Effector memory CD8-positive, alpha-beta T cell (primary cell): ENCODE data around the gene EFNB2.

Experiments used
- ATAC-seq: fragments of 150-1000 bp; cut with Tn5 transposase; replicated peaks from 2 replicates; pipeline ENCODE4 v1.10.0; 2021; ENCODE audit warnings: mild to moderate bottlenecking, moderate library complexity
- DNase-seq, 3 experiments: peaks; one replicate each; pipeline ENCODE4 v3.0.0; 2021
- H3K27ac Mint-ChIP-seq, 2 donors: one replicate each; pipeline ENCODE4 v1.8.0; 2022; ENCODE audit warnings: mild to moderate bottlenecking in 2 of 2, mixed read lengths in 2 of 2, moderate library complexity in 2 of 2
- H3K27me3 Mint-ChIP-seq, 2 donors: one replicate each; pipeline ENCODE4 v1.8.0; 2022; ENCODE audit warnings: mixed read lengths in 2 of 2
- H3K36me3 Mint-ChIP-seq: one replicate; pipeline ENCODE4 v1.8.0; 2022; ENCODE audit warnings: mild to moderate bottlenecking, moderate library complexity, mixed read lengths; ENCODE audit not compliant: insufficient read depth
- H3K4me1 Mint-ChIP-seq, 2 donors: one replicate each; pipeline ENCODE4 v1.8.0; 2022; ENCODE audit warnings: low read depth in 2 of 2, mixed read lengths in 2 of 2
- H3K4me3 Mint-ChIP-seq, 2 donors: one replicate each; pipeline ENCODE4 v1.8.0; 2022; ENCODE audit warnings: mild to moderate bottlenecking in 2 of 2, mixed read lengths in 2 of 2, moderate library complexity in 2 of 2
- H3K9me3 Mint-ChIP-seq, 2 donors: one replicate each; pipeline ENCODE4 v1.8.0; 2022; ENCODE audit warnings: mixed read lengths in 2 of 2

The EFNB2 gene

DNA sequence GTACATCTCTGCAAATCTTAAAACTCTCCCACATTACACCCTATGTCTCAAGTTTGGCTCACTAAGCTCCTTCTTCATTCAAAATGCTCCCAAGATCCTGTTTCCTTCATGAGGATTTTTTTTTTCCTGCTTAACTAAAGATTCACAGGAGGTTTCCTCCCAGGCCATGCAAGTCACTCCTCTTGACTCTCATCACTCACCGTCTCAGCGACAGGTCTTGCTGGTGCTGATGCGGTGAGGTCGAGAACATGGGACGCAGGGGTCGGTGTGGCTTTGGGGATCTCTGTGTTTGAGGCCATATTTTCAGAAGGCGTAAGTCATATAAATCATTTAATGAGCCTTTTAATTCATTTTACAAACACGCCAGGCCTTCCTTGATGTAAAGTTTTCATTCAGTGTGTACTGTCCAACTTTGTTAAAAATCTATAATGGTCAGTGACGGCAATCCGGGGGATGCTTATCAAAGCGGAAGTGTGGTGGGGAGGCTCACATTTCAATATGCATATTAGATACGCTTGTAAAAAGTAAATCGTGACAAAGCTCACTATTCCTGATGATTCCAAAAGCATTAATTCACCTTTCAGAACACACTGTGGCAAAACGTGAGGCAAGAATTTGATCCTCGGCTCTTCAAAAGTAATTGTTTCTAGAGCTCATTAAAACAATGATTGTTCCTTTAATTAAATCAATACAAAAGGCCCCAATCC is 20.4 kb downstream of the EFNB2 start:
- H3K4me1 Mint-ChIP-seq = no peaks in the 10 kb centered on the region
- peaks cover 31 to 77% of the 10 kb centered on the region in 2 donors for H3K27me3 Mint-ChIP-seq
- no peak overlapping the region for H3K4me3 Mint-ChIP-seq
- no peaks in the 10 kb centered on the region for H3K9me3 Mint-ChIP-seq
- peaks cover 4% of the 10 kb centered on the region for H3K36me3 Mint-ChIP-seq
- no peak for ATAC-seq
- no peak for DNase-seq
- H3K27ac Mint-ChIP-seq = no peak overlapping the region

DNA sequence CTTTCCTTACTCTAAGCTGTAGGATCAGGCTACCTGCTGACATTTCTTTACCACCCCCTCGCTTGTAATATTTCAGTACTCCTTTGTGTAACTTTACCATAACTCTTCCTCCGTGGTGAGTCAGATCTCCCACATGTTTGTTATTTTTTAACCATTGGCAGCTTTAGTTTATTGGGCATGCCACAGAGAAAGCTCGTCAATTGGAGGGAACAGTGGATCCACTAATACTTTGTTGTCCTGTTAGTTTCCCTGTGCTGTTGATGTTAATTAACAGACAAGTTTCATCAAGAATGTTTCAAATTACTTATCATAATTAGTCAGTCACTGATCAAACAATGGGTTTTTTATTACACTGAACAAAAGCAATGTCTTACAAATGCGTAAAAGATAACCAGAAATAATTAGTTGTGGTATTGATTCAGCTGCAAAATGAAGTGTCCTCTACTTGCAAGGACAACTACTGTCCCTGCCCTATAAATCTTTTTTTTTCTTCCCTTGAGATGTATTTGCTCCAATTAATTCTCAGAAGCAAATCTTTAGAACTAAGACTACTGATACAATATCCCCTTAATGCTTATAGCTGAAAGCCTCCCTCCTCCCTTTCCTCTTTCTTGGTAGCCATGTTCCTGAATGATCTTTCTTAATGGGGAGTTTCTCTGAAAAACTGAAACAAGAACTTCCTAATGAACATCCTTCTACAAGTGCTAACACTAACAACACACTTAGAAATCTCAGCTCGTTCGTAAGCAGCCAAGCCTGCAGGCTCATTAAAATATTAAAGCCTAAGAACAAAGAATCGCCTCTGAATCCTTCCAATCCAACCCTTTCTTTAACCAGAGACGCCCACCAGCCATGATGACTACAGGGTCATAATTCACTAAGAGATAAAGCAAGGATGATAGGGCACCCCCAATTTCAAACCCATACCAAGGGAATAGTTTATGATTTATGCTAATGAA is 22.2 kb downstream of the EFNB2 start:
- Mint-ChIP-seq H3K9me3 (no peaks in the 10 kb centered on the region), H3K4me1 (no peaks in the 10 kb centered on the region), H3K36me3 (peaks cover 4% of the 10 kb centered on the region), H3K4me3 (no peak overlapping the region), H3K27me3 (peaks cover 35 to 74% of the 10 kb centered on the region in 2 donors), H3K27ac (no peak overlapping the region)
- no peak for DNase-seq
- ATAC-seq = no peak

DNA sequence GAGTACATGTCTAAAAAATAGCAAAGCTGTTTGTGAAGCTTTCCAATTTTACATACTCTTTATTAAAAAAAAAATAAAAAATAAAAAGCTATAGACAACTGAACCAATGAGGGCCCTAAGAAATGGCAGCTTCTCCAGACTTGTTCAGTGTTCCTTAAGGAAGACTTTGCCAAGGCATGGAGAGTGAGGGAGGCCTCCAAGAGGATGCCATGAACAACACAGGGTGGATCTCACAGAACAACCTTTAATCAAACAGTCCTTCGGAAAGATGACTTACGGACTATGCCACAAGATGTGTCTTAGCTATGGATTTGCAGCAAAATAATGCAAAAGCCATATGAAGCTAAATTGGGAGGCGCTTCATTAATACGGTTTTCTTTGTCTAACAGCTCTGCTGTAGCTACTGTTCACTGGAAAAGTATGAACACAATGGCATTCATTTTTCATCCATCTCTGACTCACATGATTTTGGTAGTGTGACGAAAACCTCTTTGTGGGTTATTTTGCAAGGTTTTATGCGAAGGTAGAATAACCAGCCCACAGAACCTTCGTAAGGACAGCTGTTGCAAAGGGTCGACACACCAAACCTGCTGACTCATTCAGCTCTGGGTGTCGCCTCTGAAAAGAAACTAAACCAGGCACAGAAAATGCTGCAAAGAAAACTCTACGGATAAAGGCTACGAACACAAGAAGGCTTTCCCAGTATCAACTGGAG is 27.7 kb downstream of the EFNB2 start:
- H3K4me3 Mint-ChIP-seq = no peak overlapping the region
- ATAC-seq = no peak

DNA sequence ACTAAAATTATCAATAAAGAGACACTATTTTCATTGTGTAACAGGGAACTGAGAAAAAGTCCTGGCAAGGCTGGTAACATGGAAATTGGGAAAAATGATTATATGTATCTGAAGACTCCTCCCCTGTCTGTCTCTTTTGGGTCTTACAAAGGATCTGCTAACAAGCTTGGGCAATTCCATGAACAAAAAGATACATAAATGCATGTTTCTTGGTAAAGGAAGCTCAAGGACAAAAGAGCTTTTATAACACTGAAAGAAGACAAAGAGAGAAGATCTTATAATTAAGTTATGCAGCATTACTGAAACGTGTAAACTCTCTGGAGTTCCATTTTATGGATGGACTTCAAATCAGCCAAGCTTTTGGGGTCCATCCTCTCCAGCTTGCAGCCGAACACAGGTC is 29.2 kb downstream of the EFNB2 start:
- H3K27me3 Mint-ChIP-seq = peaks cover 24 to 33% of the 10 kb centered on the region in 2 donors
- H3K4me3 Mint-ChIP-seq = no peak overlapping the region
- no peaks in the 10 kb centered on the region for H3K9me3 Mint-ChIP-seq
- H3K4me1 Mint-ChIP-seq = no peaks in the 10 kb centered on the region
- ATAC-seq (no peak), DNase-seq (no peak)
- H3K36me3 Mint-ChIP-seq = no peaks in the 10 kb centered on the region
- H3K27ac Mint-ChIP-seq = no peak overlapping the region

More for the DNA sequence above, 27.7 kb downstream of the EFNB2 start:
- H3K9me3 Mint-ChIP-seq = no peaks in the 10 kb centered on the region
- no peaks in the 10 kb centered on the region for H3K36me3 Mint-ChIP-seq
- H3K27me3 Mint-ChIP-seq = peaks cover 18 to 35% of the 10 kb centered on the region in 2 donors
- no peak overlapping the region for H3K27ac Mint-ChIP-seq
- no peaks in the 10 kb centered on the region for H3K4me1 Mint-ChIP-seq
- no peak for DNase-seq

DNA sequence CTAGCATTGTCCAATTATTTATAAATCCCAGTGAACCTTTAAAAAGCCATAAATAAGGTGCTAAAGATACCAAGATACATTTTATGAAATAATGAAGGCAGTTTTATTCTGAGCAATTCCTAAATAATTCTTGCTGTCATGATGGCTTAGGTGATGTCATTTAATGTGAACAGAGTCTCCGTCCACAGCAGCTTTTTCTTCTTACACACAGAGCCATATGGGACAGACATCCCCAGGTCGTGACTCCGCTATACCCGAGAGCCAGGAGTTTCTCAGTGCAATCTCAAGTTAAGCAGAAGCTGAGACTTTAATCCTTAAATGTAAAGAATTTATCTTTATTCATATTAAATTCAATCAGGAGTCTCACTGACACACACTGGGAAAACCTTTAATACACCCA is 29.7 kb downstream of the EFNB2 start:
- Mint-ChIP-seq H3K27me3 (peaks cover 24 to 28% of the 10 kb centered on the region in 2 donors), H3K4me3 (no peak overlapping the region), H3K9me3 (no peaks in the 10 kb centered on the region), H3K36me3 (no peaks in the 10 kb centered on the region), H3K4me1 (no peaks in the 10 kb centered on the region), H3K27ac (no peak overlapping the region)
- ATAC-seq (no peak), DNase-seq (no peak)

DNA sequence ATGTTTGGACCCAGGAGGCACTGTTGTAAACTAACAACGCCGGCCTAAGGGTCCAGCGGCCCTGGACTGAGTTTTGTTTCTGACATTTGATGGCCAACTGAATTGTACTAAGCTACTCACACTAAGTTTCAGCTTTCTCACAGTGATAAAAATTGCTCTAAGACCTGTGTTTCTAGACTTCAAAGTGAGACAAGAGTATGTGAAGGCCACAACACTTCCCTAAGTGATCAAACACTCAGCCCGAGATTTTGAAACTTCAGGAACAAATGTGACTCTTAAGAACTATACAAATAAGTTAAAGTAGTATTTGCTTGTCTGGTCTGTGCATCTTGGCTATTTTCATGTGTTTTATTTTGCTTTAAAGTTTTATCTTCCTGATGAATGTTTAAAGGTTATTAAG is 30.2 kb downstream of the EFNB2 start:
- no peaks in the 10 kb centered on the region for H3K36me3 Mint-ChIP-seq
- H3K27ac Mint-ChIP-seq = no peak overlapping the region
- H3K27me3 Mint-ChIP-seq = peaks cover 24 to 27% of the 10 kb centered on the region in 2 donors
- ATAC-seq (no peak), DNase-seq (no peak)
- no peaks in the 10 kb centered on the region for H3K4me1 Mint-ChIP-seq
- no peak overlapping the region for H3K4me3 Mint-ChIP-seq
- H3K9me3 Mint-ChIP-seq = no peaks in the 10 kb centered on the region

DNA sequence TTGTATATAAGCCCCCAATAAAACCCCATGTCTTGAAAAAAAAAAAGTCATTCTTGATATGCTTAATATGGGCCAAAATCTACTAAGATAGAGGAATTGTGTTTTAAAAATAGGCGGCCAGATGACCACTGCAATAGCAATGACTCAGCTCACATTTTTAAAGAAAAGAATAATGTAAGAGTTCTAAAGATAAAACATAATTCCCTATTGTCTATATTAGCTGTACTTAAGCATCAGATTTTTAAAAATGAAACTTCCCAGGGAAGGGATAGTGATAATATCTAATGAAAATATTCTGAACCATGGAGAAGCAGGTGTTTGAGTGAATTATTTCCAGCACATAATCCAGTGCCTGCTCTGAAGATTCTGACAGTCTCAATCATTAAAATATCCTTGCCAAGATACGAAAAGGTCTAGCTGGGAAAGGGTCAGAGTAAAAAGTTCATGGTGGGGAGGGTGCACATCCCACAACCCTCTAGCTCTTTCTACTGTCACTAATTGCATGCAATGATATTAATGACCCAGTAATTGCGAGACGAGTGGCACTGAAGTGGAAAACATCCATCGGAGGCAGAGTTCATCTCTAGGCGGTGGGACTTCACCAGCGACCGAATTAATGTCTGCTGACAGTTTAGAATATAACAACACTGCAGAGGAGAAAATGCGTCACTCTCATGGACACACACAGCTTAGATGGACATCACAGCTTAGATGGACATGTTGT is 31.6 kb downstream of the EFNB2 start:
- H3K4me3 Mint-ChIP-seq = no peak overlapping the region
- peaks cover 25 to 28% of the 10 kb centered on the region in 2 donors for H3K27me3 Mint-ChIP-seq
- no peaks in the 10 kb centered on the region for H3K9me3 Mint-ChIP-seq
- H3K36me3 Mint-ChIP-seq = no peaks in the 10 kb centered on the region
- no peak for DNase-seq
- no peak for ATAC-seq
- H3K27ac Mint-ChIP-seq = no peak overlapping the region
- peaks cover 0 to 1% of the 10 kb centered on the region in 2 donors for H3K4me1 Mint-ChIP-seq

DNA sequence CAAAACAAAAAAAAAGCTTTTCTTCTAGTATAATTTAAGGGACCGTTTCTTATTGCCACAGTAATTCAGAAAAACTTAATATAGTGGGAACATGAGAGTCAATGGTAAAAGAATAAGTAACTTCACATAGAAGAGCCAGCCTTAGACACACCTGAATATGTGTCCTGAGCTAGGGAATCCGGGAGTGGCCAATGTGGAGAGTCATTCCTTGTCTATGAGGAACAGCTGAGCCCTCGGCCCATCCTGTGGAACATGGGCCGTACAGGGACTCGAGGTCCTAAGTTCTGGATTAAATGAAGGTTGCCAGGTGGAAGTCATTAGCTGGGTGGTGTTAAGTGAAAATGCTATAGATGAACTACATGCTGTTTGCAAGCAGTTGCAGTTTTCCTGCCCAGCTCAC is 32.2 kb downstream of the EFNB2 start:
- Mint-ChIP-seq H3K36me3 (no peaks in the 10 kb centered on the region), H3K9me3 (no peaks in the 10 kb centered on the region), H3K4me3 (no peak overlapping the region), H3K27me3 (peaks cover 29 to 34% of the 10 kb centered on the region in 2 donors), H3K4me1 (peaks cover 0 to 1% of the 10 kb centered on the region in 2 donors), H3K27ac (no peak overlapping the region)
- ATAC-seq (no peak), DNase-seq (no peak)

DNA sequence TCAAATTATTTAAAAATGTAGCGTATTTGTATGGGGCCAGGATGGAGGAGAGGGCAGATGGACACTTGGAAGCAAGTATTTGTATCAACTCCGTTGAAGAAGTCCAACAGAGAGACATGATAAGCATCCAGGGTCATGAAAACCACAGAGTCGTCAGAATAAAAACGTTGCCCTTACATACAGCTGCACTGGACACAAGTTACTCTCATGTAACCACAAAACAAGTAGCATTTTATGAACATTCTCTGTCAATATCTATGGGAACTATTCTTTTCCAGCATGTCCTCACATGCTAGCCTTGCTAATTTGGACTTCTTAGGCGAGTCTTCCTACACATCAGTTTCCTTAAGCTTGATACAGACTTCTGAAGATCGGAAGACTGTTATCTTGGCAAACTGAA is 35.0 kb downstream of the EFNB2 start:
- H3K27ac Mint-ChIP-seq = no peak overlapping the region

DNA sequence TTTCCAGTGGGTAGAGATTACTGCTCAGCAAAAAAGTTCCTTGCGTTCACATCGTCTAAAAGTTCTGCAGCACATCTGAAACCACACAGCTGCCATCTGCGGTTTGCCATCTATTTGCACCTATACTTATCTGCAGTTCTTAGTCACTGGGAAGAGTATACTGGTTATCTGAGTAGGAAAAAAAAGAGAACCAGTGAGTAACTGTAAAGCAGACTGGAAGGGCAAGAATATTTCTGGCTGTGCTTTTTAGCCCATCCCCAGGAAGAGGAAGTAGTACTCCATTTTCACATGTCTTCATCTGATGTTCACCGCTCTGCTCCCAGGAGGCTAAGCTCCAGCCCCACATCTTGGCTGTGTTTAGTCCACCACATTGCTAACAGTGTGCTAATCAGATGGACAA is 35.6 kb downstream of the EFNB2 start:
- Mint-ChIP-seq H3K36me3 (no peaks in the 10 kb centered on the region), H3K4me3 (no peak overlapping the region), H3K9me3 (no peaks in the 10 kb centered on the region), H3K4me1 (peaks cover 0 to 1% of the 10 kb centered on the region in 2 donors), H3K27ac (no peak overlapping the region), H3K27me3 (peaks cover 55 to 61% of the 10 kb centered on the region in 2 donors)
- ATAC-seq = peak; percentile 45
- DNase-seq = no peak

More for the DNA sequence above, 35.0 kb downstream of the EFNB2 start:
- DNase-seq (no peak), ATAC-seq (no peak)
- Mint-ChIP-seq H3K4me3 (no peak overlapping the region), H3K27me3 (peaks cover 53 to 59% of the 10 kb centered on the region in 2 donors), H3K4me1 (peaks cover 0 to 1% of the 10 kb centered on the region in 2 donors), H3K36me3 (no peaks in the 10 kb centered on the region), H3K9me3 (no peaks in the 10 kb centered on the region)

DNA sequence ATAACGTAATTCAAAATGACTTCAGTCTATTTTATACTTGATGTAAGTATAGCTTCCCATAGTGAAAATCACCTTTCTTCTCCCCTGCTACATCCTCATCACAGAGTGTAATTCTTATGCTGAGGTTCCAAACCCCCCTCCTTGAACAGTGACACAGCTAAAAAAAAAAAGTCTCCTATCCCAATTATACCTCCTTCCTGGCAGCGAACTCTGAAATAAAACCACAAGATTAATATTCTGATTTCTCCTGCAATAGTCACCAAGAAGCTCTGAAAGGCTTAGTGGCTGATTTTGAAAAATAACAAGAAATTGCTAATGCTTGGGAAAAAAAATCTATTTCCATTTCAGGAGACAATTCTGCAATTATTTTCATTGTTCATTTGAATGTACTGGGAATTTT is 36.3 kb downstream of the EFNB2 start:
- Mint-ChIP-seq H3K4me3 (no peak overlapping the region), H3K27me3 (peaks cover 54 to 61% of the 10 kb centered on the region in 2 donors), H3K9me3 (no peaks in the 10 kb centered on the region), H3K4me1 (peaks cover 0 to 1% of the 10 kb centered on the region in 2 donors), H3K36me3 (no peaks in the 10 kb centered on the region), H3K27ac (no peak overlapping the region)
- ATAC-seq (no peak), DNase-seq (no peak)

DNA sequence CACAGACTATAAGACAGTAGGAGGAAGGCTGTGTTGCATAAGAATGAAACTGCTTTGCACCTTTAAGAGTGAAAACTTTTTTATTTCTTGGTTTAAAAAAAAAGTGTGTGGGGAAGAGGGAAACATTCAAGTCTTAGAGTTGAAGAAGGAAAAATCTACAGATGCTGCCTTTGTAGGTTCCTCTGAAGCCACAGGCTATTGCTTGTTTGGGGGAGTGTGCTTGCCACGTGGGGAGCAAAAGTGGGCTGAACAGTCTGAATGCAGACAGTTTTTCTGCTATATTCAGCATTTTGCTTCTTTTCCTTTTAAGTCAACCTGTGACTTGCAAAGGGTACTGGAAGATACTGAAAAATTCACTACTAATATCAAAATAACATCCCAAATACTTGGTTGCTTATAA is 36.9 kb downstream of the EFNB2 start:
- ATAC-seq = no peak
- no peak overlapping the region for H3K27ac Mint-ChIP-seq
- no peaks in the 10 kb centered on the region for H3K36me3 Mint-ChIP-seq
- H3K9me3 Mint-ChIP-seq = no peaks in the 10 kb centered on the region
- H3K4me1 Mint-ChIP-seq = peaks cover 0 to 1% of the 10 kb centered on the region in 2 donors
- H3K4me3 Mint-ChIP-seq = no peak overlapping the region
- H3K27me3 Mint-ChIP-seq = peaks cover 59 to 65% of the 10 kb centered on the region in 2 donors
- no peak for DNase-seq

DNA sequence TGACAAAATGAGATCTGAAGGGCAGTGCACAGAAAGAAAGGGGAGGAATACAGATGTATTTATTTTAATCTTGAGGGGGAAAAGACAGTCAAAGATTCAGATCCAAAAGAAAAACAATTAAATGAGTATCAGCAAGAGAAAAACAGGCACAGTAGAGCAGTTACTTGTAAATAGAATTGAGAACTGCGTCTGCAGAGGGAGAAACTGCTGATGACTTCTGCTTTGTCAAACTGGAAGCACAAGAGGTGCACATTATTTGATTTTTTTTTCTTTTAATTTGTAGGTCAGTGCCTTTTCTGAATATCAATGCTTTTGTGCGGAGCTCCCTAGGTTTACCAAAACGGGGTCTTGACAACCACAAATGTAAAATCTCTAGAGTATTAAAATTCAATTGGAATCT is 37.3 kb downstream of the EFNB2 start:
- Mint-ChIP-seq H3K9me3 (no peaks in the 10 kb centered on the region), H3K4me3 (no peak overlapping the region), H3K4me1 (peaks cover 0 to 1% of the 10 kb centered on the region in 2 donors), H3K27ac (no peak overlapping the region), H3K36me3 (no peaks in the 10 kb centered on the region), H3K27me3 (peaks cover 60 to 66% of the 10 kb centered on the region in 2 donors)
- ATAC-seq = no peak
- DNase-seq = no peak
